DOHH2 (cell line): ENCODE data around the gene ATP6V1G1.

Source experiments
- H3F3A ChIP-seq: fragments of 200-600 bp; sonication (generic), shearing (Covaris generic); 2 replicates; pipeline ENCODE4 v1.6.0; 2016; ENCODE audit warnings: antibody characterized with exemption, mild to moderate bottlenecking; ENCODE audit not compliant: control insufficient read depth, insufficient read depth
- H3K27ac ChIP-seq: fragments of 200-600 bp; sonication (generic); 2 replicates; pipeline ENCODE4 v1.5.1; 2014; ENCODE audit warnings: low read depth, mild to moderate bottlenecking, low read length, moderate library complexity
- H3K27me3 ChIP-seq: fragments of 200-600 bp; sonication (generic); 2 replicates; pipeline ENCODE4 v1.6.1; 2014; ENCODE audit warnings: mild to moderate bottlenecking, low read length, mixed read lengths; ENCODE audit not compliant: control insufficient read depth
- H3K36me3 ChIP-seq: fragments of 200-600 bp; sonication (generic); 2 replicates; pipeline ENCODE4 v1.6.1; 2014; ENCODE audit warnings: mild to moderate bottlenecking, low read length, moderate library complexity, mixed read lengths; ENCODE audit not compliant: control insufficient read depth
- H3K4me1 ChIP-seq: fragments of 200-600 bp; sonication (generic); 2 replicates; pipeline ENCODE4 v1.6.1; 2014; ENCODE audit warnings: mild to moderate bottlenecking, low read length, mixed read lengths; ENCODE audit not compliant: control insufficient read depth
- H3K4me2 ChIP-seq: fragments of 200-600 bp; sonication (generic); 2 replicates; pipeline ENCODE4 v1.6.0; 2014; ENCODE audit warnings: mild to moderate bottlenecking, low read length, moderate library complexity
- H3K4me3 ChIP-seq: fragments of 200-600 bp; sonication (generic); 2 replicates; pipeline ENCODE4 v1.5.1; 2014; ENCODE audit warnings: mild to moderate bottlenecking, low read length, mixed read lengths
- H3K79me2 ChIP-seq: fragments of 200-600 bp; sonication (generic); 2 replicates; pipeline ENCODE4 v1.6.1; 2014; ENCODE audit warnings: mild to moderate bottlenecking, low read length, mixed read lengths; ENCODE audit not compliant: control insufficient read depth
- H3K9me2 ChIP-seq: fragments of 200-600 bp; sonication (generic); replicated peaks from 2 replicates; pipeline ENCODE4 v1.6.1; 2014; ENCODE audit warnings: mild to moderate bottlenecking, low read length, mixed read lengths; ENCODE audit not compliant: control insufficient read depth
- H3K9me3 ChIP-seq: fragments of 200-600 bp; sonication (generic); 2 replicates; pipeline ENCODE4 v1.6.1; 2014; ENCODE audit warnings: antibody characterized with exemption, low read length, mixed read lengths; ENCODE audit not compliant: control insufficient read depth, insufficient read depth
- H4K20me1 ChIP-seq: fragments of 200-600 bp; sonication (generic); 2 replicates; pipeline ENCODE4 v1.6.0; 2014; ENCODE audit warnings: low read depth, mild to moderate bottlenecking, antibody characterized with exemption, low read length, moderate library complexity; ENCODE audit not compliant: control insufficient read depth, insufficient read depth
- EZH2phosphoT487 ChIP-seq: fragments of 200-600 bp; sonication (generic); IDR thresholded peaks from 2 replicates; pipeline ENCODE4 v1.6.1; 2017; ENCODE audit warnings: borderline replicate concordance, mild to moderate bottlenecking, antibody characterized with exemption, low read length, moderate library complexity, mixed read lengths
- TF ChIP-seq, protein P1 (sequence below): fragments of 200-600 bp; sonication (generic); IDR thresholded peaks from one replicate; pipeline ENCODE4 v1.5.1; 2014; ENCODE audit warnings: antibody characterized with exemption, mild to moderate bottlenecking, low read depth, low read length; ENCODE audit not compliant: poor library complexity, severe bottlenecking

ATP6V1G1 gene

DNA sequence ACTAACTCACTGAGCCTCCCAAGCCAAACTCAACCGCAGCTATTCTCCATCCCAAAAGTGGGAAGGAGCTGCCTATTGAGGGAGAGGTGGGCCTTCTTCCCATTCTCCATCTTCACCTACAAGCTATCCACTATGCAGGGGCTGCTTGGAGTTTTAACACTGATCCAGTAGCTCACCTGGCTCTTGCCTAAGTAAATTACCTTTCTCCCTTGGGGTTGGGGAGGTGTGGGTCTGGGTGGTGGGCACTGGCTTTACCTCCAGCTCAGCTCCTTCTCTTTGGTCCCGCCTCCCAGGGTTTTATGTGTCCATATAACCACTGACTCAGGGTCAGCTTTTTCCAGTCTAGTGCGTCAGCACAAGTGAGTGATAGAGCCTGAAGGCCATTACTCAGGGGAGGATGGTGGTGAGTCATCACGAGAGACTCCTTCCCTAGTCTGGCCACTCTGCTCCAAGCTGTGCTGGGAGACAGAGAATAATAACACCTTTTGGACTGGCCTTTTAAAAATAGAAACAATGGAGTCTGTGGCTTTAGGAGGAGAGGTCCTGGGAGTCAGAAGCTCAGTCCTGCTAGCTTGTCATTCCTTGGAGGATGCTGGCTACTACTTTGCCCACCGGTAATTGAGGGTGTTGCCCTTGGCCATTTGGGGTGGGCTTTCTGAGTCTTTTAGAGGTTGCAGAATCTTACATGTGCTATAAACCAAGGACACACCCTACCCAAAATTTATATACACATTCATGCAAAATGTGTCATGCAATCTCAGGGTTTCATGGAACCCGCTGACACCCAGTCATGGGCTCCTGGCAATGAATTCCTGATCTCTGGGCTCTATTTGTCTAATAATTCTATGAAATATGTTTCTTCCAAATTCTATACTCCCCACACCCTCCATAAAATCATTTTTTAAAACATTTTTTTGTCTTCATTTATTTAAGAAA, 35.6 kb upstream of the ATP6V1G1 start:
- Histone ChIP-seq H3K79me2 (no peaks in the 10 kb centered on the region), H4K20me1 (no peaks in the 10 kb centered on the region), H3K27ac (no peak overlapping the region), H3F3A (no peaks in the 10 kb centered on the region), H3K4me3 (no peak overlapping the region), H3K9me3 (no peaks in the 10 kb centered on the region), H3K27me3 (peaks cover 67% of the 10 kb centered on the region), H3K4me1 (peaks cover 4% of the 10 kb centered on the region), H3K36me3 (no peaks in the 10 kb centered on the region), H3K9me2 (no peaks in the 10 kb centered on the region), H3K4me2 (no peak overlapping the region)
- TF ChIP-seq EZH2phosphoT487: no peak
- TF ChIP-seq, protein P1, sequence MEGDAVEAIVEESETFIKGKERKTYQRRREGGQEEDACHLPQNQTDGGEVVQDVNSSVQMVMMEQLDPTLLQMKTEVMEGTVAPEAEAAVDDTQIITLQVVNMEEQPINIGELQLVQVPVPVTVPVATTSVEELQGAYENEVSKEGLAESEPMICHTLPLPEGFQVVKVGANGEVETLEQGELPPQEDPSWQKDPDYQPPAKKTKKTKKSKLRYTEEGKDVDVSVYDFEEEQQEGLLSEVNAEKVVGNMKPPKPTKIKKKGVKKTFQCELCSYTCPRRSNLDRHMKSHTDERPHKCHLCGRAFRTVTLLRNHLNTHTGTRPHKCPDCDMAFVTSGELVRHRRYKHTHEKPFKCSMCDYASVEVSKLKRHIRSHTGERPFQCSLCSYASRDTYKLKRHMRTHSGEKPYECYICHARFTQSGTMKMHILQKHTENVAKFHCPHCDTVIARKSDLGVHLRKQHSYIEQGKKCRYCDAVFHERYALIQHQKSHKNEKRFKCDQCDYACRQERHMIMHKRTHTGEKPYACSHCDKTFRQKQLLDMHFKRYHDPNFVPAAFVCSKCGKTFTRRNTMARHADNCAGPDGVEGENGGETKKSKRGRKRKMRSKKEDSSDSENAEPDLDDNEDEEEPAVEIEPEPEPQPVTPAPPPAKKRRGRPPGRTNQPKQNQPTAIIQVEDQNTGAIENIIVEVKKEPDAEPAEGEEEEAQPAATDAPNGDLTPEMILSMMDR: no peak

DNA sequence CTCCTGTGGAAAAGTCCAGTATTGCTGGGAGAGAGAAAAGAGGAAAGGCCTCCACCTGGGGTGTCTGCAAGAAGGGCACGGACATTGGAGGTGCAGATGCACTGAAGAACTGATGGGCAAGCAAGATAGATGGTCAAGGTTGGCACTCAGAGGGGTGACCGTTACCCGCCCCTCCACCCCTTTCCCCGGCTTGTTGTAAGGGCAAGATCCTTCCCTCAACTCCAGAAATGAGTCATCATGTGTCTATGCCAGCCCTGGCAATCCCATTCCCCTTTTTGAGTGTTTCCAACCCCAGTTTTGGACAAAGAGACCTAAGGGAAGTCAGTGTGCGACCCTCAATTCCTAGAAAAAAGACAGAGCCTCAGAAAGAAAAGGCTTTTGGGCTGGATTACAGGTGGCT, 34.9 kb upstream of the ATP6V1G1 start:
- Histone ChIP-seq H3K9me2 (no peaks in the 10 kb centered on the region), H3K79me2 (no peaks in the 10 kb centered on the region), H3K4me1 (peaks cover 10% of the 10 kb centered on the region), H4K20me1 (no peaks in the 10 kb centered on the region), H3K27ac (no peak overlapping the region), H3F3A (no peaks in the 10 kb centered on the region), H3K4me2 (no peak overlapping the region), H3K4me3 (no peak overlapping the region), H3K36me3 (no peaks in the 10 kb centered on the region), H3K9me3 (no peaks in the 10 kb centered on the region), H3K27me3 (peaks cover 62% of the 10 kb centered on the region)
- TF ChIP-seq EZH2phosphoT487: no peak
- TF ChIP-seq, protein P1: no peak

DNA sequence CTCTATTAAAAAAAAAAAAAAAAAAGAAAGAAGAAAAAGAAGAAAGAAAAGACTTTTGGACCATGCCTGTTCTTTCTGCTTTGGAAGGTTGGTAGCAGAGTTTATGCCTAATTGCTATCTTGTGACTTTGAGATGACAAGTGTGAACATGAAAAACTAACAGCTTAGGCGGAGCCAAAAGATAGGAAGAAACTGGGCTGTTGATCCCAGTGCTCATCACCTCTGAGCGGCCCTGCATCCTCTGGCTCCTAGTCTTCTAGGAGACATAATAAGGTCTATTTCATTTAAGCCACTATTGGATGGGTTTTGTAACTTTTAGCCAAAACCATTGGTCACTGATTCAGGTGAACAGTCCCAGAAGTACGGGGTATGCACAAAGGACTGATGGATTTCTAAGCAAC, 34.4 kb upstream of the ATP6V1G1 start:
- H3F3A ChIP-seq: no peaks in the 10 kb centered on the region
- no peak for TF ChIP-seq EZH2phosphoT487
- TF ChIP-seq, protein P1: no peak

More for the DNA sequence above, 34.4 kb upstream of the ATP6V1G1 start:
- Histone ChIP-seq H3K9me3 (no peaks in the 10 kb centered on the region), H3K27me3 (peaks cover 59% of the 10 kb centered on the region), H3K36me3 (no peaks in the 10 kb centered on the region), H3K9me2 (no peaks in the 10 kb centered on the region), H3K79me2 (no peaks in the 10 kb centered on the region), H3K4me1 (peaks cover 11% of the 10 kb centered on the region), H3K4me3 (no peak overlapping the region), H3K27ac (no peak overlapping the region), H3K4me2 (no peak overlapping the region), H4K20me1 (no peaks in the 10 kb centered on the region)
